Measurements from ENCODE around the gene ARHGEF10L.

Gene ARHGEF10L

DNA sequence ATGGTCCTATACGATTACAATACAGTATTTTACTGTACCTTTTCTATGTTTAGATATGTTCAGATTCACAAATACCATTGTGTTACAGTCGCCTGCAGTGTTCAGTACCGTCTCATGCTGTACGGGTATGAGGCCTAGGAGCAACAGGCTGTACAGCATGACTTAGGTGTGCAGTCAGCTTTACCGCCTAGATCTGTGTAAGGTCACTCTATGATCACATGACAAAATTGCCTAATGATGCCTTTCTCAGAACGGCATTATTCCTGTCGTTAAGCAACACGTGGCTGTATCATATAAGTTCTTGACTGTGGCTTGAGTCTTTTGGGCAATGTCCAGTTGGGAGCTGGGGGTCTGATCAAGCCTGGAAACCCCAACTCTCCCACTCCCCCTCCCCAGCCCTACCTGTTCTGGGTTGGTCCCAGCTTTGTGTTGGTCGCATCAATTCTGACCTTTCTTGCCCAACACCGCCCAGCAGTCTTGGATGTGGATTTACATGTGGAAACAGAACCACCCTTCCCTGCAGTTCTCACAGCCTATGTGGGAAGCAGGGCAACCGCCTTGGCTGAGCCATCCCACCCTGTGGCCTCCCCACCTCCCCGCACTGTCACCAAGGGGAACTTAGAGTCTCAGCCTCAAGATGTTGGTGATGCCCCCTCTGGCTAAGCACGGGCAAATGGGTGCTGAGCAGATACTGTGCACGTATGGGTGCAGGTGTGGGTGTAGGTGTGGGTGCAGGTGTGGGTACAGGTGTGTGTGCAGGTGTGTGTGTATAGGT, 135.4 kb downstream of the ARHGEF10L start:
- no peak for DNase-seq
- H3K27ac ChIP-seq, result peak overlapping the region in 1 of 2 donors; percentile 62
- H3K27me3 ChIP-seq, result no peaks in the 10 kb centered on the region
- H3K4me1 ChIP-seq, result peaks cover 0 to 68% (median 30%) of the 10 kb centered on the region in 4 donors
- TF ChIP-seq, protein P1, sequence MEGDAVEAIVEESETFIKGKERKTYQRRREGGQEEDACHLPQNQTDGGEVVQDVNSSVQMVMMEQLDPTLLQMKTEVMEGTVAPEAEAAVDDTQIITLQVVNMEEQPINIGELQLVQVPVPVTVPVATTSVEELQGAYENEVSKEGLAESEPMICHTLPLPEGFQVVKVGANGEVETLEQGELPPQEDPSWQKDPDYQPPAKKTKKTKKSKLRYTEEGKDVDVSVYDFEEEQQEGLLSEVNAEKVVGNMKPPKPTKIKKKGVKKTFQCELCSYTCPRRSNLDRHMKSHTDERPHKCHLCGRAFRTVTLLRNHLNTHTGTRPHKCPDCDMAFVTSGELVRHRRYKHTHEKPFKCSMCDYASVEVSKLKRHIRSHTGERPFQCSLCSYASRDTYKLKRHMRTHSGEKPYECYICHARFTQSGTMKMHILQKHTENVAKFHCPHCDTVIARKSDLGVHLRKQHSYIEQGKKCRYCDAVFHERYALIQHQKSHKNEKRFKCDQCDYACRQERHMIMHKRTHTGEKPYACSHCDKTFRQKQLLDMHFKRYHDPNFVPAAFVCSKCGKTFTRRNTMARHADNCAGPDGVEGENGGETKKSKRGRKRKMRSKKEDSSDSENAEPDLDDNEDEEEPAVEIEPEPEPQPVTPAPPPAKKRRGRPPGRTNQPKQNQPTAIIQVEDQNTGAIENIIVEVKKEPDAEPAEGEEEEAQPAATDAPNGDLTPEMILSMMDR (IDR thresholded peaks at IDR 0.05), result no peak
- H3K4me3 ChIP-seq, result no peak overlapping the region
- no peaks in the 10 kb centered on the region for H3K9me3 ChIP-seq
- intact Hi-C loops (cut with DNase I; ENCODE audit: low total_unique reads), result loop anchor here (5.0 kb wide), 1 partner anchor 178 kb away; no protein-coding TSS in a partner anchor
- H3K36me3 ChIP-seq, result peaks cover 13 to 80% (median 38%) of the 10 kb centered on the region in 3 donors

DNA sequence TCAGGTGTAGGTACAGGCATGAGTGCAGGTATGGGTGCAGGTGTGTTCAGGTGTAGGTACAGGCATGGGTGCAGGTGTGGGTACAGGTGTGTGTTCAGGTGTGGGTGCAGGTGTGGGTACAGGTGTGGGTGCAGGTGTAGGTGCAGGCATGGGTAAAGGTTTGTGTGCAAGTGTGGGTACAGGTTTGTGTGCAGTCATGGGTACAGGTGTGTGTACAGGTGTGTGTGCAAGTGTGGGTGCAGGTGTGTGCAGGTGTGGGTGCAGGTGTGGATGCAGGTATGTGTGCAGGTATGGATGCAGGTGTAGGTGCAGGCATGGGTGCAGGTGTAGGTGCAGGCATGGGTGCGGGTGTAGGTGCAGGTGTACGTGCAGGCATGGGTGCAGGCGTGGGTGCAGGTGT, 136.2 kb downstream of the ARHGEF10L start:
- H3K36me3 ChIP-seq, result peaks cover 9 to 80% (median 44%) of the 10 kb centered on the region in 3 donors
- H3K9me3 ChIP-seq, result no peaks in the 10 kb centered on the region
- no peak overlapping the region for H3K4me3 ChIP-seq
- TF ChIP-seq, protein P1 (IDR thresholded peaks at IDR 0.05), result no peak
- no peaks in the 10 kb centered on the region for H3K27me3 ChIP-seq
- intact Hi-C loops (cut with DNase I; ENCODE audit: low total_unique reads), result no loop called here
- no peak overlapping the region for H3K27ac ChIP-seq
- H3K4me1 ChIP-seq, result peaks cover 0 to 60% (median 32%) of the 10 kb centered on the region in 4 donors
- no peak for DNase-seq

DNA sequence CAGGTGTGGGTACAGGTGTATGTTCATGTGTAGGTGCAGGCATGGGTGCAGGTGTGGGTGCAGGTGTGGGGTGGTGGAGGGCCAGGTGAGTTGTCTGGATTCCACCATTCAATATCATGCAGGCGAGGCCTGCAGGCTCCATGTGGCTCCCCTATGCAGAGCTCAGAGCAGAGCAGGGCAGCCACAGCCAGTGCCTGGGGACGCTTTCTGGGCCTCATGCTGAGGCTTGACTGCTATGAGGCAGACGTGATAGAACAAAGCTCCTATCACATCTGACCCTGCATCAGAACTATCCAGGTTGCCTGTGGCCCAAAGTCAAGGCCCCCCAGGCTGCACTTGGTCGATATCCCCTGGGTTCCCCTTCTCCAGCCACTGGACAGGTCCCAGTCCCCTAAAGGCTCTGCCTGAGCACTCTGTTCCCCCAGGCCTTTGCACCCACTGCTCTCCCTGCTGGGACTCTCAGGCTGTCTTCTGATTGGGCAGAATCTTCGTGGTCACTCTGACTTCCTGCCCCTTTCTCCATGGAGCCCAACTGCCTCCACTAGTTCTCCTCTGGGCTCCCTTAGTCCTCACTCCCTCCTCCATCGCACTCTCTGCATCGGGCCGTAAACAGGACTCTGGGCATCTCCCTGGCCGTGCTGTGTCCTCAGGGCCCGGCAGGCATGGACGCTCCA, 137.0 kb downstream of the ARHGEF10L start:
- no peak for DNase-seq
- intact Hi-C loops (cut with DNase I; ENCODE audit: low total_unique reads), result no loop called here
- TF ChIP-seq, protein P1 (IDR thresholded peaks at IDR 0.05), result no peak

DNA sequence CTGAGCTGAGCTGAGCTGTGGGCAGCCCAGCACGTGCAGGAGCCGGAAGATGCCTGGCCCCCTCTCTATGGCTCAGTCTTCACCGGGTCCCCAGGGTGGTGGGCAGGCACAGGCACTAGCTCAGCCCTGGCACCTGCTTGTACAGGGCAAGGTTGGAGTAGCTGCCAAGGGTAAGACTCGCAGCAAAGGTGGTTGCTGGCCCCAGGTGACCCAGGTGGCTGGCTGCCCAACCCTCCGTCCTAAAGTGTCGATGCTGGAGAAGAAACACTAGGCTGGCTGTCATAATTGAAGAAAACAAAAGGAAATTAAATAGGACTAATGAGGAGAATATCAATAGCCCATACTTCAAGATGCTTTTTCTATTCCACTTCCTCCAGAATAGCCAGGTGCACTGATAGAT, 138.5 kb downstream of the ARHGEF10L start:
- Histone ChIP-seq H3K36me3 (peaks cover 17 to 85% (median 50%) of the 10 kb centered on the region in 3 donors), H3K9me3 (no peaks in the 10 kb centered on the region), H3K27ac (no peak overlapping the region), H3K27me3 (no peaks in the 10 kb centered on the region), H3K4me1 (peaks cover 0 to 60% (median 25%) of the 10 kb centered on the region in 4 donors), H3K4me3 (no peak overlapping the region)
- TF ChIP-seq, protein P1 (IDR thresholded peaks at IDR 0.05), result no peak
- DNase-seq, result no peak
- intact Hi-C loops (cut with DNase I; ENCODE audit: low total_unique reads), result no loop called here

More for the DNA sequence above, 137.0 kb downstream of the ARHGEF10L start:
- Histone ChIP-seq H3K36me3 (peaks cover 12 to 79% (median 46%) of the 10 kb centered on the region in 3 donors), H3K4me3 (no peak overlapping the region), H3K27me3 (no peaks in the 10 kb centered on the region), H3K27ac (no peak overlapping the region), H3K9me3 (no peaks in the 10 kb centered on the region), H3K4me1 (peaks cover 0 to 59% (median 29%) of the 10 kb centered on the region in 4 donors)

DNA sequence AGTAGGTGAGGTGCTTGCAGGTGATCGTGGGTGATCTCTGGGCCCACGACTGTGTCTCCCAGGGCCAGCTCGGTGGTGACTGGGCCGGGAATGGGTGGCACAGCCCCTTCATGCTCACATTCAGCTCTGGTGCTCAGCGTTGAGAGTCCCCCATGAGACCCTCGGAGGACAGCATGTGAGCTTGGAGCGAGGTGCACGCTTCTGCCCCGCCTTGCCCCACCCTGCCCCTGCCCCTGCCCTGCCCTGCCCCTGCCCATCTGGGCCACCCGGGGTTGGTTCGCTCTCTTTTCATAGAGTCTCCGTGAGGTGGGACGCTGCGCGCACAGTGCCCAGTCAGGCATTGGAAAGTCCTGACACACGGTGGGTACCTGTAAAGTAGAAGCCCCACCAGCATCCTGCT, 140.4 kb downstream of the ARHGEF10L start:
- Histone ChIP-seq H3K27me3 (no peaks in the 10 kb centered on the region), H3K27ac (no peak overlapping the region), H3K4me1 (peaks cover 0 to 58% (median 29%) of the 10 kb centered on the region in 4 donors), H3K36me3 (peaks cover 17 to 87% (median 54%) of the 10 kb centered on the region in 3 donors), H3K4me3 (no peak overlapping the region), H3K9me3 (no peaks in the 10 kb centered on the region)
- intact Hi-C loops (cut with DNase I; ENCODE audit: low total_unique reads), result no loop called here
- TF ChIP-seq, protein P1 (IDR thresholded peaks at IDR 0.05), result no peak
- DNase-seq, result no peak
